ENCODE data around the gene PRDM16.

PRDM16 gene

DNA sequence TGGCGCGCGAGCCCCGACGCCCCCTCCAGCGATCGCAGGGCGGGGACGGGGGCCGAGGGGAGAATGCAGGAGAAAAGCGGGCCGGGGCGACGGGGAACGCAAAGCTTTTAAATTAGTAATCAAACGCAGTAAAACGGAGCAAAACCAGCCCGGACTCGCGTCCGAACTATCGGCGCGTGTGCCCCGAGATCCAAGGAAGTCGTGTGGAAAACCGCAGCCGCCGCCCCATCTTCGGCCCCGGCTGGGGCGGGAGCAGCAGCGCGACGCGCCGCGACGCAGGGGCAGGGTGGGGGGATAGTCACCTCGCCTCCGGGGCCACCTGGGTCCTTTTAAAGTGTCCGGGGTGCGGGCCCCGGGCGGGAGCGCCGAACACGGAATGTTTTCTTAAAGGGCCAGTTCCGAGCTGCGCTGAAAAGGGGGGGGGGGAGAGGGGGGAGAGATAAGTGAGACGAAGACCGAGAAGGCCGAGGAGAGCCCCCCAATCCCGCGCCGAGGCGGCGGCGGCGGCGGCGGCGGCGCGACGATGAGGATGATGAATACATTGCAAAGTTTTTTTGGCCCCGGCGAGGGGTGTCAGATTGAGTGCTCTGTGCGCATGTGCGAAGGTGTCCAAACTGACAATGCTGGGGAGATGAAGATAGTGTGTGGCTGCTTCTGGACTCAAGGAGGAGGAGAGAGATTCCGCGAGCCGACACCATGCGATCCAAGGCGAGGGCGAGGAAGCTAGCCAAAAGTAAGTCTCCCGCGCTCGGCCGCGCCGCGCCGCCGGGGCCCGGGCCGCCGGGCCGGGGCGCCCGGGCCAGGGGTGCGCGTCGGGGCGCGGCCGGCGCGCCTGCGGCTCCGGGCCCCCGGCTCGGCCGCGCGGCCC lies at the start of gene PRDM16:
Gene PRDM16, plus strand, starts transcription at position 640 of the 868 bp plus-strand sequence. Its CDS starts 57 bp downstream, at position 697.
- peak in 1 of 2 experiments; percentile 2 for DNase-seq

GRCh38 chr1:3019516-3020051 lies 49.4 kb upstream of the PRDM16 start:
- DNase-seq, result no peak

GRCh38 chr1:3020263-3020909 lies 48.6 kb upstream of the PRDM16 start:
- no peak for DNase-seq

- DNase-seq, result no peak
These were observed 47.8 kb upstream of the PRDM16 start, which contains the start of gene ACTRT2 for GRCh38 chr1:3021233-3021671. Gene ACTRT2, plus strand, starts transcription at chr1:3021467. Its CDS starts 220 bp downstream, at chr1:3021687.

DNA sequence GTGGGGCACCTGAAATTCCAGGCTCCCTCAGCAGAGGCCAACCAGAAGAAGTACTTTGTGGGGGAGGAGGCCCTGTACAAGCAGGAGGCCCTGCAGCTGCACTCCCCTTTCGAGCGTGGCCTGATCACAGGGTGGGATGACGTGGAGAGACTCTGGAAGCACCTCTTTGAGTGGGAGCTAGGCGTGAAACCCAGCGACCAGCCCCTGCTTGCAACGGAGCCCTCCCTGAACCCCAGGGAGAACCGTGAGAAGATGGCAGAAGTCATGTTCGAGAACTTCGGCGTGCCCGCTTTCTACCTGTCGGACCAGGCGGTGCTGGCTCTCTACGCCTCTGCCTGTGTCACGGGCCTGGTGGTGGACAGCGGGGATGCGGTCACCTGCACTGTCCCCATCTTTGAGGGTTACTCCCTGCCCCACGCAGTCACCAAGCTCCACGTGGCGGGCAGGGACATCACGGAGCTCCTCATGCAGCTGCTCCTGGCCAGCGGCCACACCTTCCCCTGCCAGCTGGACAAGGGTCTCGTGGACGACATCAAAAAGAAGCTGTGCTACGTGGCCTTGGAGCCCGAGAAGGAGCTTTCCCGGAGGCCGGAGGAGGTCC lies 47.1 kb upstream of the PRDM16 start:
- DNase-seq, result no peak

DNA sequence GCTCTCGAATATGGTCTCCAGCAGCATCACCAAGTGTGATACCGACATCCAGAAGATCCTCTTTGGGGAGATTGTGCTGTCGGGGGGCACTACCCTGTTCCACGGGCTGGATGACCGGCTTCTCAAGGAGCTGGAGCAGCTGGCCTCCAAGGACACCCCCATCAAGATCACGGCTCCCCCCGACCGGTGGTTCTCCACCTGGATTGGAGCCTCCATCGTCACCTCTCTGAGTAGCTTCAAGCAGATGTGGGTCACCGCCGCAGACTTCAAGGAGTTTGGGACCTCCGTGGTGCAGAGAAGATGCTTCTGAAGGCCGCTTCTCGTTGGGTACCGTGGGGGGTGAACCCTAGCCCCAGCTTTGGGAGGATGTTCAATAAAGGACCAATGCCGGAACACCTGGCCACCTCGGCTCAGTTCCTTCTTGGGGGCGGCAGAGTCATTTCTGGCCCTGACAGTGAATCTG lies 46.5 kb upstream of the PRDM16 start:
- no peak for DNase-seq

- DNase-seq, result no peak
These were observed 46.0 kb upstream of the PRDM16 start for GRCh38 chr1:3022976-3023375.

GRCh38 chr1:3024019-3024418 lies 45.0 kb upstream of the PRDM16 start:
- DNase-seq, result no peak

DNA sequence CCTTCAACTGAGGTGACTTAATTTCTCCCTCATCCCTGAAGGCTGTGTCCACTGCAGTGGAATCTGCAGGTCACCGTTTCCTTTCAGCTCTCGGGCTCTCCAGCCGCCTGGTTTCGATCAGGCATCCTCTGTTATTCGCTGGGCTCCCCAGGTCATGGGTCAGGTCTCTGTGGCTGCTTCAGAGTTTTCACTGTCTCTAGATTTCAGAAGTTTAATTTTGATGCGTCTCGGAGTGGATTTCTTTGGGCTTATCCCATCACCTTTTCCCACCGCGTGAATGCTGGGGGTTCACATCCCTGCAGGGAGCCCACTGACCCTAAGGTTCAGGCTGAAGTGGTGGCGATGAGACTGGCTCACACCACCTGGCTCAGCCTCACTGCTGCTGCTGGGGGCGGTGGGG lies 44.4 kb upstream of the PRDM16 start:
- DNase-seq, result no peak

GRCh38 chr1:3026124-3026523 lies 42.9 kb upstream of the PRDM16 start:
- no peak for DNase-seq

- no peak for DNase-seq
These were observed 42.2 kb upstream of the PRDM16 start for GRCh38 chr1:3026581-3027391.

GRCh38 chr1:3027611-3028371 lies 41.2 kb upstream of the PRDM16 start:
- DNase-seq, result no peak

GRCh38 chr1:3028531-3029282 lies 40.3 kb upstream of the PRDM16 start:
- DNase-seq, result no peak

DNA sequence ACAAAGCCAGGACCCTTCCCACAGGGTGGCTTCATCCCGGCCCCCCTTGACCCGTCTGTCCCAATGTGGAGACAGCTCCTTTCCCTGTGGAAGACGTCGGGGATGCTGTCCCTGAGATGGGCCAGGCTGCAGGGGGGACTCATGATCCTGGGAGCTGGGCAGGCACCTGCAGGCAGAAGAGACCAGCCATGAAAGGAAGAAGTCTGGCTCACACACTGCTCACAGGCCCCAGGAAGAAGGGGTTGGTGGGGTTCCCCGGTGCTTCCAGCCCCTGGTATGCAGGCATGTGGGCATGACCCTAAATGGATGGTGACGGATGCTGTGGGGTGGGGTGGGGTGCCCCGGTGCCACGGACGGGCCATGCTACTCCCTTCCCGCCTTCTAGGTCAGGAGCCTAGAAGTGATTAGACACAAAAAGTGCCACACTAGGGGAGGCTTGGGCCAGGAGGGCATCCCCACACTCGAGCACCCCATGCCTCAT lies 39.5 kb upstream of the PRDM16 start:
- DNase-seq, result no peak

DNA sequence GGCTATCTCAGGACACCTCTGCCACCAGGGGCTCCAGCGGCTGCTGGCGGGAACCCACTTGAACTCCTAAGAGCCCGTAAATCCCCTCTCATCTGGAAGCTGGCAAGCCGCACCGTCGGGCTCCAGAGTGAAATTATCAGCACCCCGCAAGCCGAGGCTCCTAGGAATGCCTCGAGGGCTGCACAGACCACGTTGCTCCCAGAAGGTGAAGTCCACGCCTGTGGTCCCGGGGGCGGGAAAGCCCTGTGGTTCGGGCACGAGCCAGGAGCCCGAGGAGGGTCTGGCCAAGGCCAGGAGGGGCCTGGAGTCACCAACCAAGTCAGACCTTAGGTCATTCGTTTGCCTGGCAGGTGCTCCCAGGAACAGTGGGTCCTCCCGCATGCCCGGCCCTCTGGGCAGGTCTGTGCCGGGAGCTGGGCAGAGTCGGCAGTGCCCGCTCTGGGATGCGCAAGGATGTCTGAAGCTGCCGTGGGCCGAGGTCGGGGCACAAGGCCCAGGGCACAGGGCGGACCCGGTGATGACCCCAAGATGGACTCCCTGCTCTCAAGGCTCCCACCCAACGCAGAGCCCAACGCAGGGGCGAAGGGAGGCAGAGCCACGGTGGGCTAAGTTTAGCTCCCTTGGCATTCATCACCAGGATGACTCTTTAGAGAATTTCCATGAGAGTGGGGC lies 38.9 kb upstream of the PRDM16 start:
- no peak for DNase-seq

DNA sequence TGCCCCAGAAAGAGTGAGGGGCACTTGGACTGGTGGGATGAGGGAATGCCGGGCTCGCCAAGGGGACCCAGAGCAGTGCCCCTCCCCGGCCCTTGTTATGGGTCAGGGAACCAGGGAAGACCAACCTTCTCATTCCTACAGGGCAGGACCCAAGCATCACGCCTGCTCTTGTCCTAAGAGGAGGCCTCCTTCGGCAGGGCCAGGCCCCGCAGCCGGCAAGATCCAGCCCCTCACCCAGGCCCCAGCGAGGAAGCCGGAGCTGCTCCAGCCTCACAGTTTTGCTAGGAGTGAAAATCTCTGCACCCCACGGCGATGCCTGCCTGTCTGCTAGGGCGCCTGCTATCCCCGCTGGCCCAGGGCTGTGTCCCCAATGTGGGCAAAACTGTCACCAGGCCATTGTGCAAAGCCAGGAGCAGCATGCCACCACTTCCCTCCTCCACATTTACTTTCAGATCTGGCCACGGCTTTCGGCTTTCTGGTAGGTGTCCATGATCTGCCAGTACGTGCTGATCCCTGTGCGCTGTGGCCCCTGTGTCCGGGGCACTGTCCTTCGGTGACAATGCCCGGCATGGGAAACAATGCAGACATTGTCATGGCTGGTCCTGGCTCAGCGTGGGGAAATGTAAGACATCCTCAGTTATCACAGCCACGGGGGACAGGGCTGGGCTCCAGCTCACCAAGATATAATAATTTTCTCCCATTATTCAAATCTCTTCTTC lies 38.2 kb upstream of the PRDM16 start:
- no peak for DNase-seq

- DNase-seq, result no peak
These were observed 37.4 kb upstream of the PRDM16 start for GRCh38 chr1:3031401-3032221.

GRCh38 chr1:3032371-3033039 lies 36.5 kb upstream of the PRDM16 start:
- DNase-seq, result no peak

All from NCI-H524 (cell line).